HG03442 (cell line): ENCODE results near the gene HAS3.
"Not testable (repeated sequence)": the region's sequence is repeated elsewhere in the genome, so short reads cannot be mapped to it uniquely, and the experiment has no call there.

Experiments
- ATAC-seq: cut with Tn5 transposase; IDR thresholded peaks from one replicate; pipeline ENCODE4 v1.9.1; 2021; ENCODE audit warnings: mild to moderate bottlenecking, moderate library complexity; ENCODE audit not compliant: unreplicated experiment

Gene HAS3

GRCh38 chr16:69105501-69106361 is at the start of gene HAS3:
HAS3 (plus strand) TSS chr16:69105653; CDS start chr16:69109396, 3,743 bp downstream.
- ATAC-seq: no peak

- ATAC-seq: no peak
Measured at GRCh38 chr16:69055980-69056379, 49.5 kb upstream of the HAS3 start.

- ATAC-seq: no peak
Measured at GRCh38 chr16:69056421-69056820, 49.0 kb upstream of the HAS3 start.

GRCh38 chr16:69057400-69058378 is 47.8 kb upstream of the HAS3 start:
- ATAC-seq: no peak

GRCh38 chr16:69063491-69063890 is 42.0 kb upstream of the HAS3 start:
- not testable (repeated sequence) for ATAC-seq

GRCh38 chr16:69064124-69064763 is 41.2 kb upstream of the HAS3 start:
- ATAC-seq: no peak

GRCh38 chr16:69064764-69065313 is 40.6 kb upstream of the HAS3 start:
- no peak for ATAC-seq

- no peak for ATAC-seq
Measured at GRCh38 chr16:69069504-69069903, 35.9 kb upstream of the HAS3 start.

GRCh38 chr16:69071036-69071435 is 34.4 kb upstream of the HAS3 start:
- ATAC-seq: no peak

GRCh38 chr16:69072640-69072974 is 32.8 kb upstream of the HAS3 start:
- no peak for ATAC-seq

- no peak for ATAC-seq
Measured at GRCh38 chr16:69073181-69073702, 32.2 kb upstream of the HAS3 start.

GRCh38 chr16:69077251-69077650 is 28.2 kb upstream of the HAS3 start:
- no peak for ATAC-seq

- no peak for ATAC-seq
Measured at GRCh38 chr16:69078073-69078472, 27.4 kb upstream of the HAS3 start.

GRCh38 chr16:69079697-69080096 is 25.8 kb upstream of the HAS3 start:
- ATAC-seq: no peak

- no peak for ATAC-seq
Measured at GRCh38 chr16:69083306-69083941, 22.0 kb upstream of the HAS3 start.

GRCh38 chr16:69084289-69084688 is 21.2 kb upstream of the HAS3 start:
- no peak for ATAC-seq

- ATAC-seq: no peak
Measured at GRCh38 chr16:69085032-69085695, 20.3 kb upstream of the HAS3 start.

GRCh38 chr16:69087161-69087581 is 18.3 kb upstream of the HAS3 start:
- ATAC-seq: no peak

- no peak for ATAC-seq
Measured at GRCh38 chr16:69088684-69089083, 16.8 kb upstream of the HAS3 start.
